Left ventricle myocardium inferior (tissue), 1 donor: Measurements from ENCODE around the gene BOC. TPM values are rescaled to one million over a fixed set of nuclear protein-coding genes. Genes with fewer than 3 reads are reported as not detected.

ENCODE experiments used
- DNase-seq: peaks from one replicate; pipeline ENCODE4 v3.0.0-alpha.2; 2020
- H3K27ac ChIP-seq: fragments of 200-600 bp; replicated peaks from 2 replicates; pipeline ENCODE4 v1.8.0; 2021
- H3K27me3 ChIP-seq: fragments of 200-600 bp; 2 replicates; pipeline ENCODE4 v1.8.0; 2021; ENCODE audit warnings: low read depth
- H3K36me3 ChIP-seq: fragments of 200-600 bp; 2 replicates; pipeline ENCODE4 v1.8.0; 2021
- H3K4me1 ChIP-seq: fragments of 200-600 bp; 2 replicates; pipeline ENCODE4 v1.8.0; 2021
- H3K4me3 ChIP-seq: fragments of 200-600 bp; 2 replicates; pipeline ENCODE4 v1.8.0; 2021; ENCODE audit warnings: mild to moderate bottlenecking, moderate library complexity
- H3K9me3 ChIP-seq: fragments of 200-600 bp; replicated peaks from 2 replicates; pipeline ENCODE4 v1.8.0; 2021
- intact Hi-C: fragments of 100-400 bp; cut with micrococcal nuclease; formaldehyde crosslinking; loops from one replicate; pipeline ENCODE4 v1.11.0; 2022
- total RNA-seq: library from RNA; stranded (reverse); fragmentation: NEBNext Ultra II Directional; extraction: Animal tissue kit (Norgen Biotek cat#: 25700); gene quantifications from one replicate; pipeline ENCODE4 v1.2.1, GENCODE V29; 2021
- TF ChIP-seq, protein P1 (sequence below): fragments of 200-600 bp; IDR thresholded peaks from 2 replicates; pipeline ENCODE4 v1.8.0; 2021; ENCODE audit warnings: antibody characterized with exemption, mild to moderate bottlenecking, borderline replicate concordance
- donor health status: DM: no; HTN: yes; CAD: no; lungs with severe emphysema.

BOC gene
- total RNA-seq, 1 donor from 2014 or later, result 6.7 TPM

DNA sequence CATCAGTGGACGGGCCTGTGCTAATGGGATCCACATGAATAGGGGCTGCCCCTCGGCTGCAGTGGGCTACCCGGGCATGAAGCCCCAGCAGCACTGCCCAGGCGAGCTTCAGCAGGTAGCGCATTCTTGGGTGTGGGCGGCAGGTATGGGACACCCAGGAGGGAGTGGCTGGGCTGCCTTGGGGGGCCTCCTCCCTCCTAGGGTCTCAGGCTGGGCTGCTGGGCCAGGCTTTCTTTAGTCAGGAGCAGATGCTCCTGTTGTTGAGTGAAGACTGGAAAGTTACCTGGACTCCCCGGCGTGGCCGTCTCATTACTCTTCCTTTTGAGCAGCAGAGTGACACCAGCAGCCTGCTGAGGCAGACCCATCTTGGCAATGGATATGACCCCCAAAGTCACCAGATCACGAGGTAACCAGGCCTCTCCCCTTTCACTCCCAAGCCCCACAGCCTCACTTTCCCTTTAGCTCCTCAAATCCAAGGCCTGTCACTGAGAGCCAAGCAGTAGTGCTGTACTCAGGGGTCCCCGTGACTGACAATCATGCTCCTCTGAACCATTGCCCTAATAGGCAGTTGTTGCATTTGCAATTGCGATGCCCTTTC, 73.2 kb downstream of the BOC start:
- TF ChIP-seq, protein P1, sequence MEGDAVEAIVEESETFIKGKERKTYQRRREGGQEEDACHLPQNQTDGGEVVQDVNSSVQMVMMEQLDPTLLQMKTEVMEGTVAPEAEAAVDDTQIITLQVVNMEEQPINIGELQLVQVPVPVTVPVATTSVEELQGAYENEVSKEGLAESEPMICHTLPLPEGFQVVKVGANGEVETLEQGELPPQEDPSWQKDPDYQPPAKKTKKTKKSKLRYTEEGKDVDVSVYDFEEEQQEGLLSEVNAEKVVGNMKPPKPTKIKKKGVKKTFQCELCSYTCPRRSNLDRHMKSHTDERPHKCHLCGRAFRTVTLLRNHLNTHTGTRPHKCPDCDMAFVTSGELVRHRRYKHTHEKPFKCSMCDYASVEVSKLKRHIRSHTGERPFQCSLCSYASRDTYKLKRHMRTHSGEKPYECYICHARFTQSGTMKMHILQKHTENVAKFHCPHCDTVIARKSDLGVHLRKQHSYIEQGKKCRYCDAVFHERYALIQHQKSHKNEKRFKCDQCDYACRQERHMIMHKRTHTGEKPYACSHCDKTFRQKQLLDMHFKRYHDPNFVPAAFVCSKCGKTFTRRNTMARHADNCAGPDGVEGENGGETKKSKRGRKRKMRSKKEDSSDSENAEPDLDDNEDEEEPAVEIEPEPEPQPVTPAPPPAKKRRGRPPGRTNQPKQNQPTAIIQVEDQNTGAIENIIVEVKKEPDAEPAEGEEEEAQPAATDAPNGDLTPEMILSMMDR, result no peak
- Histone ChIP-seq H3K27ac (no peak overlapping the region), H3K9me3 (no peaks in the 10 kb centered on the region), H3K4me1 (no peaks in the 10 kb centered on the region), H3K36me3 (peaks cover 17% of the 10 kb centered on the region), H3K4me3 (no peak overlapping the region), H3K27me3 (peaks cover 25% of the 10 kb centered on the region)
- intact Hi-C loops, result no loop called here
- no peak for DNase-seq

DNA sequence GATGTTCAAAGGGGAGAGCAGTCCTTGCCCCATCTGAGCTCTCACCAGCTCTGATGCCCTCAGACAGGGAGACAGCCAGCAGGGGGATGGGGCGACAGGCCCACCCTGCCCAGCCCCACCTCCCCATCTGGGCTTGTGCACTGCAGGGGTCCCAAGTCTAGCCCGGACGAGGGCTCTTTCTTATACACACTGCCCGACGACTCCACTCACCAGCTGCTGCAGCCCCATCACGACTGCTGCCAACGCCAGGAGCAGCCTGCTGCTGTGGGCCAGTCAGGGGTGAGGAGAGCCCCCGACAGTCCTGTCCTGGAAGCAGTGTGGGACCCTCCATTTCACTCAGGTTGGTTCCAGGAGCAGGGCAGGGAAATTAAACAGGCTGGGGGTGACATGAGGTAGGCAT, 73.9 kb downstream of the BOC start:
- DNase-seq, result no peak
- Histone ChIP-seq H3K27me3 (peaks cover 18% of the 10 kb centered on the region), H3K9me3 (no peaks in the 10 kb centered on the region), H3K4me1 (no peaks in the 10 kb centered on the region), H3K36me3 (peaks cover 16% of the 10 kb centered on the region), H3K4me3 (no peak overlapping the region), H3K27ac (no peak overlapping the region)
- intact Hi-C loops, result no loop called here
- TF ChIP-seq, protein P1, result no peak

DNA sequence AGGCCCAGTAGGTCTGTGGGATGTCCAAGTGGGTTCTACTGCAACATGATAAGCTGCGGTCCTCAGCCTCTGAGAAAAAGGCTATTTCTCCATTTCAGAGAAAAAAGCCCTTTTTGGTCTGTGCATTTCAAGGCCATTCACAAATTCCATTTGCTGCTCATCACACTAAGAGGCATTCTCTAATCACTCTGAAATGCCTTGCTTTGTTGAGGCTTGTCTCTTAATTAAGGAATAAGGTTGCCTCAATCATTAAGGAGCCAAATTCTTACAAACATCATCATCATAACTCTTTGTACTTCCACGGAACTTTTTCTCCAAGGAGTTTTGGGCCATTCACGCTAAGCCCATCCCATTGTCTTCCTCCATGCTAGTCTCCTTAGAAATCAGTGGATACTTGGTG, 74.4 kb downstream of the BOC start:
- Histone ChIP-seq H3K27ac (no peak overlapping the region), H3K27me3 (peaks cover 13% of the 10 kb centered on the region), H3K4me1 (no peaks in the 10 kb centered on the region), H3K9me3 (no peaks in the 10 kb centered on the region), H3K4me3 (no peak overlapping the region), H3K36me3 (peaks cover 16% of the 10 kb centered on the region)
- TF ChIP-seq, protein P1, result no peak
- DNase-seq, result no peak
- intact Hi-C loops, result no loop called here

- intact Hi-C loops, result no loop called here
- Histone ChIP-seq H3K27ac (no peak overlapping the region), H3K4me3 (no peak overlapping the region)
Observed at GRCh38 chr3:113286524-113286923, 75.2 kb downstream of the BOC start.

GRCh38 chr3:113287111-113287802, 75.9 kb downstream of the BOC start:
- H3K27ac ChIP-seq, result no peak overlapping the region
- DNase-seq, result no peak
- no peaks in the 10 kb centered on the region for H3K9me3 ChIP-seq
- peaks cover 6% of the 10 kb centered on the region for H3K27me3 ChIP-seq
- H3K36me3 ChIP-seq, result peaks cover 6% of the 10 kb centered on the region
- TF ChIP-seq, protein P1, result no peak
- no peak overlapping the region for H3K4me3 ChIP-seq
- intact Hi-C loops, result no loop called here
- no peaks in the 10 kb centered on the region for H3K4me1 ChIP-seq

More at GRCh38 chr3:113286524-113286923, 75.2 kb downstream of the BOC start:
- TF ChIP-seq, protein P1, result no peak
- Histone ChIP-seq H3K36me3 (peaks cover 10% of the 10 kb centered on the region), H3K27me3 (peaks cover 8% of the 10 kb centered on the region), H3K9me3 (no peaks in the 10 kb centered on the region), H3K4me1 (no peaks in the 10 kb centered on the region)
- no peak for DNase-seq
